Calu3 (cell line): ENCODE measurements around the gene RINL. TPM values are rescaled to one million over a fixed set of nuclear protein-coding genes. Genes with fewer than 3 reads are reported as not detected.

Experiments used
- BruUV-seq: library from RNA; stranded (reverse); fragments of 400-500 nt; replicated peaks from 2 replicates; lab custom pipeline; 2021; lab: Mats Ljungman, UMichigan
- CTCF ChIA-PET: fragments of 300-600 bp; sonication (Branson Sonifier 250); formaldehyde crosslinking; loops from one replicate; lab custom pipeline; 2022; ENCODE audit warnings: antibody characterized with exemption; lab: Charles Lee
- DNase-seq: peaks from one replicate; pipeline ENCODE4 v3.0.0; 2022
- H3K27ac Mint-ChIP-seq: one replicate; pipeline ENCODE4 v1.8.0; 2022; ENCODE audit warnings: mixed read lengths; ENCODE audit not compliant: unreplicated experiment
- H3K27me3 Mint-ChIP-seq: one replicate; pipeline ENCODE4 v1.8.0; 2022; ENCODE audit warnings: mixed read lengths; ENCODE audit not compliant: unreplicated experiment
- H3K36me3 Mint-ChIP-seq: one replicate; pipeline ENCODE4 v1.8.0; 2022; ENCODE audit warnings: mild to moderate bottlenecking, moderate library complexity, mixed read lengths; ENCODE audit not compliant: insufficient read depth, unreplicated experiment
- H3K4me1 Mint-ChIP-seq: one replicate; pipeline ENCODE4 v1.8.0; 2022; ENCODE audit warnings: mild to moderate bottlenecking, low read depth, mixed read lengths; ENCODE audit not compliant: unreplicated experiment
- H3K4me3 Mint-ChIP-seq: one replicate; pipeline ENCODE4 v1.8.0; 2022; ENCODE audit warnings: mild to moderate bottlenecking, low read depth, moderate library complexity, mixed read lengths; ENCODE audit not compliant: unreplicated experiment
- H3K9me3 Mint-ChIP-seq: one replicate; pipeline ENCODE4 v1.8.0; 2022; ENCODE audit warnings: low read depth, mixed read lengths; ENCODE audit not compliant: unreplicated experiment
- CTCF ChIP-seq: fragments of 200-600 bp; IDR thresholded peaks from one replicate; pipeline ENCODE4 v1.8.0; 2022; ENCODE audit warnings: antibody characterized with exemption; ENCODE audit not compliant: unreplicated experiment
- intact Hi-C: fragments of 100-400 bp; cut with micrococcal nuclease; formaldehyde crosslinking; loops from one replicate; pipeline ENCODE4 v1.10.0; 2022; ENCODE audit not compliant: unreplicated experiment
- total RNA-seq: library from RNA; stranded (reverse); gene quantifications from 2 replicates; pipeline ENCODE4 v1.2.3, GENCODE V29; 2022

Gene RINL
- total RNA-seq, 1 experiment from 2014 or later: 4.1 TPM

DNA sequence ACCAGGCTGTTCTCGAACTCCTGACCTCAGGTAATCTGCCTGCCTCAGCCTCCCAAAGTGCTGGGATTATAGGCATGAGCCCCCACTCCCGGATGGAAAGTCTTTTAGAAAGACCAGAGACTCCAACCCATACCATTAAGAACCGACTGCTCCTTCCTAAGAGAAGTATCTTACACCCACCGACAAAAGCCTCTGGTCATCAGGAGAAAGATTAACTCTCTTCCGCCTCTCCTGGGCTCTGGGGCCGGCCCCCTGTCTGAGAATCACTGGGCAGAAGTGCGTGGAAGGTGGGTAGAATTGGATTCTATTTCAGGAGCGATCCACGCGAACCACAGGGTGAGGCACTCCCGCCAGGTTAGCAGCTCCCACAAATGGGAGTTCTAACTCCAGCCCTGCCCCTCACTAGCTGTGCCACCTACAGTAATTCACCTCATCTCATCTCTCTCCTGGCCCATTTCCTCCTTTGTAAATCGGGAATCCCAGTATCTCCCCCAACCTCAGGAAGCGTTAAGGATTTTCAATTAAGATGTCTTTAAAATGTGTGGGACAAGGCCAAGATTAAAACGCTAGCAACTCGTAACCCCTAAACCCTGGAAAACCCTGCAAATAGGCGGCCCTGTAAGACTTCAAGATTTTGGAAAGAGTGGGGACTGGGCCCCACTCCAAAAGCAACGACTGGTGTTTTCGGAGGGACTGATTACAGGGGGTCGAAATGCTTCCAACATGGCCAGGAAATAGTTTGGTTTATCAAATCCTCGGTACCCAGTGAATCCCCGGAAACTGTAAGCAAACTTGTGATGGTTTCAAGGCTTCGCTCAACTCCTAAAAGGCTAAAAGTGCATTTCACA, 29.6 kb downstream of the RINL start:
- DNase-seq: peak; percentile 30
- CTCF ChIA-PET: interaction anchor here (0.6 to 1.0 kb wide), 7 partner anchors 17 to 186 kb away, joined by 3 to 8 read pairs (median 3); partner anchors contain the start of genes ECH1, MRPS12, NFKBIB and SARS2
- Mint-ChIP-seq H3K27ac (peak overlapping the region; percentile 98), H3K27me3 (peaks cover 14% of the 10 kb centered on the region), H3K9me3 (no peaks in the 10 kb centered on the region), H3K36me3 (peaks cover 98% of the 10 kb centered on the region), H3K4me1 (peaks cover 36% of the 10 kb centered on the region), H3K4me3 (peak overlapping the region; percentile 82)
- intact Hi-C loops: no loop called here
- BruUV-seq: TSS peak; percentile 35
- no peak for TF ChIP-seq CTCF

GRCh38 chr19:38846097-38846496, 32.0 kb downstream of the RINL start:
- H3K9me3 Mint-ChIP-seq: no peaks in the 10 kb centered on the region
- intact Hi-C loops: no loop called here
- TSS peak; percentile 0 for BruUV-seq
- CTCF ChIA-PET: no interaction called here
- TF ChIP-seq CTCF: no peak
- peaks cover 37% of the 10 kb centered on the region for H3K4me1 Mint-ChIP-seq
- peaks cover 100% of the 10 kb centered on the region for H3K36me3 Mint-ChIP-seq
- no peak for DNase-seq
- H3K4me3 Mint-ChIP-seq: no peak overlapping the region
- H3K27me3 Mint-ChIP-seq: peaks cover 14% of the 10 kb centered on the region
- peak overlapping the region; percentile 7 for H3K27ac Mint-ChIP-seq

GRCh38 chr19:38845374-38846024, 32.6 kb downstream of the RINL start:
- H3K4me1 Mint-ChIP-seq: peaks cover 37% of the 10 kb centered on the region
- H3K4me3 Mint-ChIP-seq: no peak overlapping the region
- H3K27me3 Mint-ChIP-seq: peaks cover 11% of the 10 kb centered on the region
- H3K9me3 Mint-ChIP-seq: no peaks in the 10 kb centered on the region
- no peak for DNase-seq
- H3K36me3 Mint-ChIP-seq: peaks cover 100% of the 10 kb centered on the region
- intact Hi-C loops: no loop called here
- BruUV-seq: no TSS peak
- CTCF ChIA-PET: no interaction called here
- TF ChIP-seq CTCF: no peak
- peak overlapping the region; percentile 7 for H3K27ac Mint-ChIP-seq

DNA sequence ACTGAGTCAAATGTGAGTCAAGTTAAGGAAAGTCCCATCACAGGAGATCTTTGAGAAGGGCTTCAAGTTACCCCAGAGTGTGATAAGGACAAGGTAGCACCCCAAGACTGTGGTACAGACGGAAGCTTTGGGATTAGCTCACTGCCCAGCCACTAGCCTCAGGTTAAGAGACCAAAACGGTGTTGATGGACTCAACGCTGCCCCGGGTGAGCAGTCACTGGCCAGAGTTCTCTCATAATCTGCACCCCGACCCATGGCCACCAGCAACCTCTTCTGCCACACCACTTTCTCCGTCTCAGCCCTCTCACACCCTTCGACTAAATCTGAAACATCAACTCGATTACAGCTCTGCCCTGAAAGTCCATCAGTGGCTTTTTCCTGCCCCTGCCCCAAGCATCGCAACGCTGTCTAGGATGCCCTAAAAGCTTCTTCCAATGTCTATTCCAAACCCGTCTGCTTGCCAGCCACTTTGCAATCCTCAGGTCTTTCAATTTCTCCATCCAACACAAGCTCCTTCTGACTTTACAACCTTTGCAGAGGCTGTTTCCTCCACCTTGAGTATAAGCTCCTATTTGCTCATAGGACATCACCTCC, 33.9 kb downstream of the RINL start:
- peaks cover 43% of the 10 kb centered on the region for H3K4me1 Mint-ChIP-seq
- no peaks in the 10 kb centered on the region for H3K27me3 Mint-ChIP-seq
- H3K9me3 Mint-ChIP-seq: no peaks in the 10 kb centered on the region
- intact Hi-C loops: no loop called here
- H3K36me3 Mint-ChIP-seq: peaks cover 99% of the 10 kb centered on the region
- no TSS peak for BruUV-seq
- TF ChIP-seq CTCF: no peak
- H3K27ac Mint-ChIP-seq: peak overlapping the region; percentile 1
- no peak overlapping the region for H3K4me3 Mint-ChIP-seq
- CTCF ChIA-PET: interaction anchor here (0.6 kb wide), 1 partner anchor 9 kb away, joined by 3 read pairs; no protein-coding TSS in a partner anchor
- no peak for DNase-seq
